Gastroesophageal sphincter (tissue), 3 donors: ENCODE data around the gene GPR180.

ENCODE experiments used
- CTCF ChIP-seq, 4 experiments: fragments of 200-600 bp in 2 of 4; fragments of 450-650 bp in 2 of 4; sonication (generic) in 1 of 4; IDR thresholded peaks; one replicate each; pipeline ENCODE4 v1.5.1; 2017 to 2019; ENCODE audit warnings: antibody characterized with exemption in 4 of 4, mild to moderate bottlenecking in 2 of 4, moderate library complexity in 2 of 4
- POLR2A ChIP-seq, 2 donors: fragments of 450-650 bp; IDR thresholded peaks; one replicate each; pipeline ENCODE4 v1.6.1; 2017; ENCODE audit warnings: antibody characterized with exemption in 2 of 2, mild to moderate bottlenecking in 2 of 2, moderate library complexity in 1 of 2
- POLR2AphosphoS5 ChIP-seq: sonication (generic); formaldehyde crosslinking; IDR thresholded peaks from one replicate; pipeline ENCODE4 v1.6.1; 2017; ENCODE audit warnings: antibody characterized with exemption

GRCh38 chr13:94640721-94641120 lies 39.1 kb downstream of the GPR180 start:
- TF ChIP-seq CTCF (IDR thresholded peaks at IDR 0.05) (no peak), POLR2AphosphoS5 (no peak), POLR2A (IDR thresholded peaks at IDR 0.05) (no peak)
